ENCODE results near the gene CDC23.
A peak's percentile ranks its signal among the peaks of the same experiment; 100 is the strongest.

The CDC23 gene

DNA sequence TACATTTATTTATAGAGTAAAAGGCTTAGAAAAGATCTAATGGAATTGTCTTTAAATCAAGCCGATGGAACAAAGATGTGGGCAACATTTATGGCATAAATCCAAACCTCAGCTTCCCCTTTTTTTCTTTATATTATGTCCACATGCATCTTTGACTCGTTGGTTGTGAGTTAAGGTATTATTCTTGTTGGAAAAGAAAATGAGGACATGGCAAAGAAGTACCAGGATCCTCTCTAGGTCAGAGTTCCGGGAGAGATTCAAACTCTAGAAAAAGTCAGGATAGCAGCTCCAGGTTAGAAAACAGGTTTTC, 73.4 kb downstream of the CDC23 start:
- DNase-seq (ENCODE audit: low spot score) = no peak

GRCh38 chr5:138138949-138139780, 74.0 kb downstream of the CDC23 start, which contains the start of gene NME5:
TSS of gene NME5 (minus strand) at chr5:138139428. CDS start at chr5:138138780, 648 bp downstream.
- peak; percentile 83 for DNase-seq (ENCODE audit: low spot score)

Data from kidney tubule cell (primary cell).